ENCODE data around the gene RFX4.

Gene RFX4

DNA sequence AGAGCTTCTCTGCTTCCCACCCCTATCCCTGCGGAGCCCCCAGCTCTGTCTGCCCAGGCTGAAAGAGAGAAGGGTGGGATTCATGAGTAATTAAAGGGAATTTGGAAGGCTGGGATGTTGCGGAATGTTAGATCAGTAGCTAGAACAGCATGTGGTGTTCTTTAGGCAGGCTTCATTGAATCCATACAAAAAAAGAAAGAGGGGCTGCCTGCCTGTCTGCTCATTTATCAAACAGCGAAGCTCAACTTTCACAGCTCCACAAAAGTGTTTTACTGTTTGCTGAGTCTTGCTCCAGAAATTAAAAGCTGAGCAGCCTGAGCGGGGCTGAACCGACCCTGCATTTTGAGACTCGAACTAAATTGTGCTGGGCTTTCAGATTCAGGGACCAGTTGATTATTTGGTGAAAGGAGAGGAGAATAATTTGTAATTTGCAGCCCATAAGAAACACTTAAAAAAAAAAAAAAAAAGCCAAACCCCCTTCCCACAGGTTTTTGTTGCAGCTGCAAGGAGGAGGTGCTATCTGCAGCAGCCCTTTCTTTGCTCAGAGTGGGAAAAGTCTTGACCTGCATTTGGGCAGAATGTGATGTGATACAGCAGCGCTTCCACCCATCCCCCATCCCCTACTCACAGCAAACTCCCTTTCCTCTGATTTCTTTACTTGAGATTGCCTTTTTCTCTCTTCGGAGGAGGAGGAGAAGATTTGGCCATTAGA is 89.7 kb downstream of the RFX4 start:
- Histone ChIP-seq H3K4me1 (ENCODE audit: control insufficient read depth, insufficient read depth, low read length, unreplicated experiment) (no peaks in the 10 kb centered on the region), H3K36me3 (ENCODE audit: insufficient read depth, low read length) (no peaks in the 10 kb centered on the region), H3K79me2 (ENCODE audit: control insufficient read depth, insufficient read depth, low read length, unreplicated experiment) (no peaks in the 10 kb centered on the region), H2AFZ (ENCODE audit: low read length, unreplicated experiment) (no peak overlapping the region), H3K27ac (ENCODE audit: low read depth, low read length) (no peak overlapping the region), H3K27me3 (ENCODE audit: insufficient read depth, low read length) (peaks cover 63% of the 10 kb centered on the region), H3K4me3 (ENCODE audit: low read depth, low read length) (no peak overlapping the region)

GRCh38 chr12:106673141-106673540 is 90.3 kb downstream of the RFX4 start:
- no peaks in the 10 kb centered on the region for H3K4me1 ChIP-seq (ENCODE audit: control insufficient read depth, insufficient read depth, low read length, unreplicated experiment)
- no peaks in the 10 kb centered on the region for H3K79me2 ChIP-seq (ENCODE audit: control insufficient read depth, insufficient read depth, low read length, unreplicated experiment)
- no peak overlapping the region for H2AFZ ChIP-seq (ENCODE audit: low read length, unreplicated experiment)
- no peaks in the 10 kb centered on the region for H3K36me3 ChIP-seq (ENCODE audit: insufficient read depth, low read length)
- H3K27me3 ChIP-seq (ENCODE audit: insufficient read depth, low read length), result peaks cover 56% of the 10 kb centered on the region
- no peak overlapping the region for H3K27ac ChIP-seq (ENCODE audit: low read depth, low read length)
- H3K4me3 ChIP-seq (ENCODE audit: low read depth, low read length), result no peak overlapping the region

DNA sequence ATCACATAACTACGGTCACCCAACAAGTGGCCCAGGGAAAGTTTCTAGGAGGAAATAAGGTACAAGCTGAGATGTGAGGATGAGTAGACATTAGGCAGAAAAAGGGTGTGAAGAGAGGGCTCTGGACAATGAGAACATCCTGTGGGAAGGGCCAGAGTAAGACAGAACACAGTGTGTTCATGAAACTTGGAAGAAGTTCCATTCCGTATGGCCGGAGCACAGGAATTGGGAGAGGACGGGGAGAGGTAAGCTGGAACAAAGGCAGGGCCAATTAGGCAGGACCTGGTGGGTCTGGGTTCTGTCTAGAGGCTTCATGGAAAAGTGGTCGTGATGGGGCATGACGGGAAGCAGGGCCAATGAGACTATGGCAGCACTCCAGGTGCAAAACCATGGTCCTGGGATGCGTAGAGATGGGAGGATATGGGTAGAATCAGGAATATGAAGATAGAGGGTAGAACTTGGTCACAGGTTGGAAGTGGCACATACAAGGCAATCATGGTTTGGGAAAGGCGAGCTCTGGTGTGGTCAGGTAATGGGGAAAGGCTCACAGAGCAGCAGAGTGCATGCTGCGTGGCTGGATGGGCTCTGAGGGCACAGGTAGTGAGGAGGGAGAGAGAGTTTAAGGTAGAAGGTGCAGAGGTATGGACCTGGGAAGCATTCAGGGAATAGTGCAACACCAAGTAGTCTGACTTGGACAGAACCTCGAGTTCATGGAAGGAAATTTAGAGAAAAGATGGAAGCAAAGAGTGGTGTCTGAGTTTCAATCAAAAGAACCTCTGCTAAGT is 93.0 kb downstream of the RFX4 start:
- H3K79me2 ChIP-seq (ENCODE audit: control insufficient read depth, insufficient read depth, low read length, unreplicated experiment), result no peaks in the 10 kb centered on the region
- H3K27me3 ChIP-seq (ENCODE audit: insufficient read depth, low read length), result peaks cover 50% of the 10 kb centered on the region
- no peak overlapping the region for H3K4me3 ChIP-seq (ENCODE audit: low read depth, low read length)
- H2AFZ ChIP-seq (ENCODE audit: low read length, unreplicated experiment), result no peak overlapping the region
- H3K27ac ChIP-seq (ENCODE audit: low read depth, low read length), result no peak overlapping the region
- H3K36me3 ChIP-seq (ENCODE audit: insufficient read depth, low read length), result no peaks in the 10 kb centered on the region
- H3K4me1 ChIP-seq (ENCODE audit: control insufficient read depth, insufficient read depth, low read length, unreplicated experiment), result no peaks in the 10 kb centered on the region

GRCh38 chr12:106679574-106679973 is 96.8 kb downstream of the RFX4 start:
- Histone ChIP-seq H3K27ac (ENCODE audit: low read depth, low read length) (no peak overlapping the region), H2AFZ (ENCODE audit: low read length, unreplicated experiment) (no peak overlapping the region), H3K27me3 (ENCODE audit: insufficient read depth, low read length) (peaks cover 25% of the 10 kb centered on the region)

DNA sequence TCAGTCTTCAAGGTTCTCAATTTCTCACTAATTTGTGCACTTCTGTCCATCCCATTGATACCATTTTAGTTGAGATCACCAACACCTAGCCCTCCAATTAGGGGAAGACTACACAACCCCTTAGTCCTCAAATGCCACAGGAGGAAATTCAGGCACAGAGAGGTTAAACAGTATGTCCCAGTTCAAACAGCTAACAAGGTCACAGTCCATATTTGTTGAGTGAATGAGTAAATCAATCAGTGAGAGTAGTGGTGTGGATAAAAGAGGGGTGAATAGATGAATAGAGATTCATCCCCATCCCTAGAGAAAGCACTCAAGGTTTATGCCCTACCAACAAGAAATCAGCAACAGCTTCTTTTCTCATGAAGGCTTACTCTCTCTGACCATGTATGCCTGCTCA is 97.5 kb downstream of the RFX4 start:
- Histone ChIP-seq H3K4me3 (ENCODE audit: low read depth, low read length) (no peak overlapping the region), H2AFZ (ENCODE audit: low read length, unreplicated experiment) (no peak overlapping the region), H3K27ac (ENCODE audit: low read depth, low read length) (no peak overlapping the region), H3K79me2 (ENCODE audit: control insufficient read depth, insufficient read depth, low read length, unreplicated experiment) (no peaks in the 10 kb centered on the region), H3K36me3 (ENCODE audit: insufficient read depth, low read length) (no peaks in the 10 kb centered on the region), H3K27me3 (ENCODE audit: insufficient read depth, low read length) (peaks cover 21% of the 10 kb centered on the region), H3K4me1 (ENCODE audit: control insufficient read depth, insufficient read depth, low read length, unreplicated experiment) (no peaks in the 10 kb centered on the region)

More at GRCh38 chr12:106679574-106679973, 96.8 kb downstream of the RFX4 start:
- no peaks in the 10 kb centered on the region for H3K36me3 ChIP-seq (ENCODE audit: insufficient read depth, low read length)
- H3K4me1 ChIP-seq (ENCODE audit: control insufficient read depth, insufficient read depth, low read length, unreplicated experiment), result no peaks in the 10 kb centered on the region
- H3K4me3 ChIP-seq (ENCODE audit: low read depth, low read length), result no peak overlapping the region
- H3K79me2 ChIP-seq (ENCODE audit: control insufficient read depth, insufficient read depth, low read length, unreplicated experiment), result no peaks in the 10 kb centered on the region

DNA sequence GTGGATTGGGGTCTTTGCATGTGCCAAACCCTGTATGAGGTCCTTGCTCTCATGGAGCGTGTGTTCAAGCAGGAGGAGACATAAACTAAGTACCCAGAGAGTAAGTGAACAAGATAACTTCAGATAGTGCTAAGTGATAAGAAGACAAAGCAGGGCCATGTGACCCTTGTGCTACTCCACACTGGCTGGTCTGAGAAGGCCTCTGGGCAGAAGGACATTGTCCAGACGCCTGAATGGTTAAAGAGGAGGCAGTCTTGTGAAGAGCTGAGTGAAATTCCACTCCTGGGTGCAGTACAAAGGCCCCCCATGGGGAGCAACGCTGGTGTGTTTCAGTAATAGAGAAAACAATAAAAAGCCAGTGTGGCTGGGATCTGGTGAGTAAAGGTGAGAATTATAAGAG is 98.4 kb downstream of the RFX4 start:
- Histone ChIP-seq H3K27me3 (ENCODE audit: insufficient read depth, low read length) (peaks cover 16% of the 10 kb centered on the region), H3K4me1 (ENCODE audit: control insufficient read depth, insufficient read depth, low read length, unreplicated experiment) (no peaks in the 10 kb centered on the region), H3K27ac (ENCODE audit: low read depth, low read length) (no peak overlapping the region), H3K4me3 (ENCODE audit: low read depth, low read length) (no peak overlapping the region), H3K36me3 (ENCODE audit: insufficient read depth, low read length) (no peaks in the 10 kb centered on the region), H3K79me2 (ENCODE audit: control insufficient read depth, insufficient read depth, low read length, unreplicated experiment) (no peaks in the 10 kb centered on the region), H2AFZ (ENCODE audit: low read length, unreplicated experiment) (no peak overlapping the region)

GRCh38 chr12:106682594-106683234 is 99.9 kb downstream of the RFX4 start:
- Histone ChIP-seq H3K4me1 (ENCODE audit: control insufficient read depth, insufficient read depth, low read length, unreplicated experiment) (no peaks in the 10 kb centered on the region), H3K27ac (ENCODE audit: low read depth, low read length) (no peak overlapping the region), H3K79me2 (ENCODE audit: control insufficient read depth, insufficient read depth, low read length, unreplicated experiment) (no peaks in the 10 kb centered on the region), H2AFZ (ENCODE audit: low read length, unreplicated experiment) (no peak overlapping the region), H3K27me3 (ENCODE audit: insufficient read depth, low read length) (peaks cover 13% of the 10 kb centered on the region), H3K36me3 (ENCODE audit: insufficient read depth, low read length) (no peaks in the 10 kb centered on the region), H3K4me3 (ENCODE audit: low read depth, low read length) (no peak overlapping the region)

DNA sequence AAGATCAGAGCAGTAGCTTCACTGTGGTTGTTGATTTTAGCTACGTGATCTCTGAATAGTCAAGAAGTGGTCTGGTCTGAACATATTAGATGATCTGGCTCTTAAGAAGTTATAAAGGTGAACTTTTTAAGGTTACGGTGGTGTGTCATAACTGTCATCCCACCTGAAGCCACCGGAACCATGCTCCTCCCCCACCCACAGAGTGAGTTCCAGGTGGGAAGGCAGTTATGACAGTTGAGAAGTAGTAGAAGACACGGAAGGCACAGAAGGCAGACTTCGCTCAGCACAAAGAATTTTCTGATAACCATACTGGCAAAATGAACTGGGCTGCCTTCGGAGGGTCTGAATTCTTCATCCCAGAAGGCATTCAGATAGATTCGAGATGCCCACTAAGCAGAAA is 101.7 kb downstream of the RFX4 start:
- Histone ChIP-seq H3K36me3 (ENCODE audit: insufficient read depth, low read length) (no peaks in the 10 kb centered on the region), H2AFZ (ENCODE audit: low read length, unreplicated experiment) (no peak overlapping the region), H3K79me2 (ENCODE audit: control insufficient read depth, insufficient read depth, low read length, unreplicated experiment) (no peaks in the 10 kb centered on the region), H3K4me1 (ENCODE audit: control insufficient read depth, insufficient read depth, low read length, unreplicated experiment) (no peaks in the 10 kb centered on the region), H3K27me3 (ENCODE audit: insufficient read depth, low read length) (peaks cover 11% of the 10 kb centered on the region), H3K27ac (ENCODE audit: low read depth, low read length) (no peak overlapping the region), H3K4me3 (ENCODE audit: low read depth, low read length) (no peak overlapping the region)

DNA sequence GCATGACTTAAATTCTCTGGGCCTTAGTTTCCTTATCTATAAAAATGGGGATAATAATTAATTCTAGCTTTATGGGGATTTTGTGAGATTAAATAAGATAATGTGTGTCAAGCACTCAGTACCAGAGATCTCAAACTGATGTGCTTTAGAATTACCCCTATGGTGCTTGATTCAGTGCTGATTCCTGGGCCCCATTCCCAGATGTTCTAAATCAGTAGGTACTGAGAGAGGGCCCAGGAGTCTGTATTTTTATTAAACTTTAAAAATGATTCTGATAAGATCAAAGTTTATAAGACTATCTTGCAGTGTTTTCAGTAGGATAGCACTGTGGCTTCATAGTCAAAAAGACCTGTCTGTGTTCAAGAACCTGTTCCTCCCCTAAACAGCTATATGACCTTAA is 102.6 kb downstream of the RFX4 start:
- Histone ChIP-seq H3K27me3 (ENCODE audit: insufficient read depth, low read length) (peaks cover 13% of the 10 kb centered on the region), H2AFZ (ENCODE audit: low read length, unreplicated experiment) (no peak overlapping the region), H3K4me3 (ENCODE audit: low read depth, low read length) (no peak overlapping the region), H3K4me1 (ENCODE audit: control insufficient read depth, insufficient read depth, low read length, unreplicated experiment) (no peaks in the 10 kb centered on the region), H3K36me3 (ENCODE audit: insufficient read depth, low read length) (no peaks in the 10 kb centered on the region), H3K27ac (ENCODE audit: low read depth, low read length) (no peak overlapping the region), H3K79me2 (ENCODE audit: control insufficient read depth, insufficient read depth, low read length, unreplicated experiment) (no peaks in the 10 kb centered on the region)

GRCh38 chr12:106687672-106688071 is 104.9 kb downstream of the RFX4 start:
- no peaks in the 10 kb centered on the region for H3K36me3 ChIP-seq (ENCODE audit: insufficient read depth, low read length)
- no peak overlapping the region for H3K4me3 ChIP-seq (ENCODE audit: low read depth, low read length)
- H3K79me2 ChIP-seq (ENCODE audit: control insufficient read depth, insufficient read depth, low read length, unreplicated experiment), result no peaks in the 10 kb centered on the region
- H3K27ac ChIP-seq (ENCODE audit: low read depth, low read length), result no peak overlapping the region
- H2AFZ ChIP-seq (ENCODE audit: low read length, unreplicated experiment), result no peak overlapping the region
- no peaks in the 10 kb centered on the region for H3K4me1 ChIP-seq (ENCODE audit: control insufficient read depth, insufficient read depth, low read length, unreplicated experiment)
- 0 out of 2 replicates have a peak, but pooled peaks cover 12% of the 10 kb centered on the region for H3K27me3 ChIP-seq (ENCODE audit: insufficient read depth, low read length)
